ENCODE data around the gene RASL12. TPM values are rescaled to one million over a fixed set of nuclear protein-coding genes. Genes with fewer than 3 reads are reported as not detected.
"Not testable (repeated sequence)": the region's sequence is repeated elsewhere in the genome, so short reads cannot be mapped to it uniquely, and the experiment has no call there.

RASL12 gene
- total RNA-seq, 3 donors from 2014 or later (not counting 1 experiment from before 2014, with no cell fraction given): not detected

GRCh38 chr15:65101891-65102708 lies 34.3 kb upstream of the RASL12 start:
- Mint-ChIP-seq H3K27me3 (ENCODE audit: low read depth in 2 of 2) (no peaks in the 10 kb centered on the region), H3K27ac (no peak overlapping the region), H3K36me3 (no peaks in the 10 kb centered on the region), H3K4me1 (peaks cover 9 to 22% of the 10 kb centered on the region in 2 donors), H3K9me3 (no peaks in the 10 kb centered on the region), H3K4me3 (no peak overlapping the region)
- no peak for ATAC-seq
- Histone ChIP-seq H3K27ac (ENCODE audit: low read length) (no peak overlapping the region), H3K4me3 (ENCODE audit: low read length) (no peak overlapping the region), H3K36me3 (ENCODE audit: control insufficient read depth, insufficient read depth, low read length) (peaks cover 34% of the 10 kb centered on the region), H3K4me1 (ENCODE audit: control insufficient read depth, insufficient read depth, low read length) (peaks cover 4% of the 10 kb centered on the region), H3K9me3 (ENCODE audit: control insufficient read depth, insufficient read depth, low read length) (no peaks in the 10 kb centered on the region), H3K27me3 (ENCODE audit: control insufficient read depth, insufficient read depth, low read length) (no peaks in the 10 kb centered on the region)
- no peak for DNase-seq
- intact Hi-C loops (cut with micrococcal nuclease): no loop called here
- WGBS (ENCODE audit: insufficient coverage): 93% methylated on average over 75 of the region's 75 CpGs
- TF ChIP-seq CTCF (IDR thresholded peaks at IDR 0.05): no peak

- H3K9me3 Mint-ChIP-seq: no peaks in the 10 kb centered on the region
- H3K4me3 Mint-ChIP-seq: no peak overlapping the region
Observed at GRCh38 chr15:65101411-65101890, 33.7 kb upstream of the RASL12 start.

GRCh38 chr15:65100442-65100841 lies 32.7 kb upstream of the RASL12 start:
- H3K4me1 Mint-ChIP-seq: peaks cover 9 to 22% of the 10 kb centered on the region in 2 donors
- no peaks in the 10 kb centered on the region for H3K27me3 ChIP-seq (ENCODE audit: control insufficient read depth, insufficient read depth, low read length)
- TF ChIP-seq CTCF (IDR thresholded peaks at IDR 0.05): no peak
- H3K4me3 Mint-ChIP-seq: no peak overlapping the region
- DNase-seq: no peak
- intact Hi-C loops (cut with micrococcal nuclease): no loop called here
- H3K27ac Mint-ChIP-seq: no peak overlapping the region
- H3K36me3 ChIP-seq (ENCODE audit: control insufficient read depth, insufficient read depth, low read length): peaks cover 27% of the 10 kb centered on the region
- H3K9me3 ChIP-seq (ENCODE audit: control insufficient read depth, insufficient read depth, low read length): no peaks in the 10 kb centered on the region
- peaks cover 4% of the 10 kb centered on the region for H3K4me1 ChIP-seq (ENCODE audit: control insufficient read depth, insufficient read depth, low read length)
- H3K4me3 ChIP-seq (ENCODE audit: low read length): no peak overlapping the region
- no peaks in the 10 kb centered on the region for H3K9me3 Mint-ChIP-seq
- ATAC-seq: no peak
- H3K27me3 Mint-ChIP-seq (ENCODE audit: low read depth in 2 of 2): no peaks in the 10 kb centered on the region
- no peak overlapping the region for H3K27ac ChIP-seq (ENCODE audit: low read length)
- H3K36me3 Mint-ChIP-seq: no peaks in the 10 kb centered on the region
- WGBS (ENCODE audit: insufficient coverage): 100% methylated on average over 4 of the region's 7 CpGs

More at GRCh38 chr15:65101411-65101890, 33.7 kb upstream of the RASL12 start:
- H3K4me1 Mint-ChIP-seq: peaks cover 9 to 22% of the 10 kb centered on the region in 2 donors
- no peak overlapping the region for H3K27ac Mint-ChIP-seq
- ATAC-seq: peak in 1 of 3 donors; percentile 41
- Histone ChIP-seq H3K36me3 (ENCODE audit: control insufficient read depth, insufficient read depth, low read length) (peaks cover 34% of the 10 kb centered on the region), H3K4me3 (ENCODE audit: low read length) (no peak overlapping the region), H3K27me3 (ENCODE audit: control insufficient read depth, insufficient read depth, low read length) (no peaks in the 10 kb centered on the region), H3K9me3 (ENCODE audit: control insufficient read depth, insufficient read depth, low read length) (no peaks in the 10 kb centered on the region), H3K4me1 (ENCODE audit: control insufficient read depth, insufficient read depth, low read length) (peaks cover 4% of the 10 kb centered on the region), H3K27ac (ENCODE audit: low read length) (no peak overlapping the region)
- WGBS (ENCODE audit: insufficient coverage): 45% methylated on average over 9 of the region's 9 CpGs
- peak in 1 of 2 donors; percentile 62 for DNase-seq
- H3K36me3 Mint-ChIP-seq: no peaks in the 10 kb centered on the region
- no peaks in the 10 kb centered on the region for H3K27me3 Mint-ChIP-seq (ENCODE audit: low read depth in 2 of 2)
- peak; percentile 33 for TF ChIP-seq CTCF (IDR thresholded peaks at IDR 0.05)
- intact Hi-C loops (cut with micrococcal nuclease): no loop called here

- H3K4me1 ChIP-seq (ENCODE audit: control insufficient read depth, insufficient read depth, low read length); H3K36me3 Mint-ChIP-seq; intact Hi-C loops (cut with micrococcal nuclease); H3K9me3 Mint-ChIP-seq; H3K27ac Mint-ChIP-seq; H3K27ac ChIP-seq (ENCODE audit: low read length); H3K9me3 ChIP-seq (ENCODE audit: control insufficient read depth, insufficient read depth, low read length); H3K27me3 ChIP-seq (ENCODE audit: control insufficient read depth, insufficient read depth, low read length); ATAC-seq; H3K4me3 Mint-ChIP-seq; H3K4me3 ChIP-seq (ENCODE audit: low read length); H3K27me3 Mint-ChIP-seq (ENCODE audit: low read depth in 2 of 2); DNase-seq: not testable (repeated sequence)
- WGBS (ENCODE audit: insufficient coverage): 97% methylated on average over 10 of the region's 10 CpGs
- H3K36me3 ChIP-seq (ENCODE audit: control insufficient read depth, insufficient read depth, low read length): peaks cover 23% of the 10 kb centered on the region
- peaks cover 9 to 22% of the 10 kb centered on the region in 2 donors for H3K4me1 Mint-ChIP-seq
Observed at GRCh38 chr15:65099801-65100200, 32.0 kb upstream of the RASL12 start.
